ENCODE data around the gene TPO.
"Not testable (repeated sequence)": the region's sequence is repeated elsewhere in the genome, so short reads cannot be mapped to it uniquely, and the experiment has no call there.

Gene TPO

DNA sequence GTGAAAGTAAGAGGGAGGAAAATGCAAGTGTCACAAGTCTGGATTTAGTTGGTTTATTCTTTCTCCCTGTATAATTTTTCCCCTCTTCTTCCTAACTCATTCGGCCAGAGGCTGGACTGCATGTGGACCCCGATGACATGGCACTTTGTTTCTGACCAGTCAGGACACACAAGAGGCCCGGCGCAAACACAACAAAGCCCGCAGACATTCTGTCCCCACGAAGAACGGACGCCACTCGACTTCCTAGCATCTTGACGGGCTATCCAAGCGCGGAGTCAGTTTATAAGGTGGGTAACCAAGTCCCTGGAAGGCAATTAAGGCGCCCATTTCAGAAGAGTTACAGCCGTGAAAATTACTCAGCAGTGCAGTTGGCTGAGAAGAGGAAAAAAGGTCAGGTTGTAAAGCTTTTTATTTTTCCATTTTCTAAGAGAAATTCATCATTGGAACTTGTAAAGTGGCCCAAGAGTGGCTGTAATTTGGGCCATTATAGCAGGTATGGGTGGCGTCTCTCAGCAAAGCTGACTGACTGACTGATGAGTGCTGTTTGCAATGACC is at the start of gene TPO:
Gene TPO (plus strand): TSS at position 308 of the 555 bp plus-strand sequence. CDS start 946 bp downstream, outside the sequence.
- no peak for DNase-seq

DNA sequence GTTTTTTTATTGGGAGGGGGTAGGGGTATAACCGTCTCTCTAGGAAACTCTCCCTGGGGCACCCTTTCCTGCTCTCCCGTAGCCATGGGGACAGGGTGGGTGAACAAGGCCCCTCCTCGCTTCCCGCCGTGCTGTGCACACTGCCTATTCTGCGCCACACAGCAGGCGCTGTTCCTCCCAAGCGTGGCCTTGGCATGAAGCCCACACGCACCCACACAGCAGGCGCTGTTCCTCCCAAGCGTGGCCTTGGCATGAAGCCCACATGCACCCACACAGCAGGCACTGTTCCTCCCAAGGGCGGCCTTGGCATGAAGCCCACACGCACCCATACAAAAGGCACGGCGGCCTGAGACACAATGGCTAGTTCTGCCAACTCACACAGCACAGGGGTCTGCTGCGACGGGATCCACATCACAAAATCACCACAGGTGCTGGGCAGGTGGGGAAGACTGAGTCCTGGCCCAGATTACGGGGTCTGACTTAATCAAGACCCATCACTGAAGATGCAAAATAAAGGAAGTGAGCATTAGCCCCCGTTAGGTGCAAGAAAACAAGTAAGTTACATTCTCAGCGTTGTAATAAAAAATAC is 46.6 kb upstream of the TPO start:
- DNase-seq: peak; percentile 19

DNA sequence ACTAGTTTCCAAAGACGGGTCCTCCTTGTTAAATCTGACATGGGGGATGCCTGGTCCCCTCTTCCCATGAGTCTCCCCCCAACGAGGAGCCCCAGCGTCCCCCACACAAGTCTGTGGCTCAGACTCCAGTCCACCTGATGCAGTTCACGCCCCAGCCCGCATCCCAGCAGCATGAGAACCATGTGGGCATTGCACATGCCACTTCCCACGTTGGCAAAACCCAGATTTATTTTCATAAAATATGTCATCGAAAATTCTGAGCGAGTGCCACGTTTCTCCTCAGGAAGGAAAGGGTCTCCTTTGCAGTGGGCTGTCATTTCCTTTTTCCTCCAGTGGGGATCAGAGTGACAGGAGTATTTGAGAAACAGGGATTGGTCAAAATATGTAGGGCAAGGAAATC is 45.7 kb upstream of the TPO start:
- DNase-seq: no peak

DNA sequence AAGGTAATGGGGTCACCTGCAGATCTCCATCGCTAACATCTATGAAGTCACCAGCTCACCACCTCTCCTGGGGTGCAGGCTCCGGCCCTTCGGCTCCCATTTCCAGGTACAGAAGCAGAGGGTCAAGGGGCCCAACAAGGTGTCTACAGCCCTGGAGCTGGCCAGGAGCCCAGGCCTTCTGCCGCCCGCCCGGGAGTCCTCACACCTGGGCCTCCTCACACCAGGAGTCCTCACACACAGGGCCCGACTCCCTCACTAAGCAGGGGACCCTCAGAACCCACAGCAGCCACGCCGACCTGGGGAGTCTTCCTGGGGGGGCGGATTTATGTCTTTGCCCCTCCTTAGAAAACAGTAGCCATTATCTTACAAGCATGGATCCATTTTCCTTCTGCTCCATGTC is 43.4 kb upstream of the TPO start:
- DNase-seq: no peak

DNA sequence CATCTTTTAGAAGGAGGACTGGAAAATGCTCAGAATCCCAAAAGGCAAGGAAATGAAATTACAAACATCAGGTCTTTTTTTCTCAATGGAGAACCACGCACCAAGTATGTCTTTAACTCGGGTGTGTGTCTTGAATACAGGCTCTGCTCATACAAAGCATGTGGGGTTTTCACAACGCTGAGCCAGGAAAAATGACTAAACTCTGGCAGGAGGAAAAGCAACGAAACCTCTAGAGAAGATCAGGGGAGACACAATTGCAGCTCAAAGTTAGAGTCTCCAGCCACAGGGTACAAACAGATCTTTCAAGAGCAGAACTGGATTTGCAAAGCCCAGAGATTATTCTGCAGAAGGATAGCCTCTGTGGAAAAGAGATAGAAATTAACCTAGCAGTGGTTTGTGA is 42.8 kb upstream of the TPO start:
- DNase-seq: no peak

DNA sequence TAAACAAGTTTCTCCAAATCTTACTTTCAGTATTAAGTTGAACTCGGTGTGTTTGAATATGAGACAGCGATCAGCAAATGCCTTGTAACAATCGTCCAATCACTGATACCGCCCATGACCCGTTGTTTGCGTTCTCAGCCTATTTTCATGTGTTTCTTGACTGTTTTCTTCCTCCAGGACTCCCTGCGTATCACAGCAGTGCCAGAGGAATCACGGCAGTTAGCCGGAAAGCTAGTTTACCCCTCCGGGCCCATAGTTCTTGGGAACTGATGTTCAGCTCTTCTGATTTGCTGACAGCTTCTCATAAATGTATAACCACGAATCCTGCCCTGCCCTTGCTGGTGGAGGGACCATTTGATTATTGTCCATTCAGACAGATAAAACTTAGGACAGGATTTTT is 42.2 kb upstream of the TPO start:
- DNase-seq: no peak

DNA sequence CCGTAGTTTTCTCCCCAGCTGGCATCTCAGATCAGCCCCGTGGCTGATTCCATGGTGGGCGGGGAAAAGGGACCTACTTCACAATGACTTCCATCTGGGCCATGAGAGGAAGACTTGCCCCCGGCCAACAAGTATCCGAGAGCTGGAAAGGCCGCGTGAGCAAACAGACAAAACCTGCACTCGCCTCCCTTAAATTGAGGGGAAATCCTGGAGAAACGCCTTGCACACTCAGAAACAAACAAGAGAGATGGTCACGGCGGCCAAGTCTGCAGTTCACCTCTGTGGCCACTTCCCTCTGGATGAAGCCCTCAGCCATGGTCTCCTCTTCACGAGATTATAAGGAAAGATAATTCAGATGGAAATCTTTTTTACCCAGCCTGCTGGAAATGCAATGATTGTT is 39.4 kb upstream of the TPO start:
- no peak for DNase-seq

DNA sequence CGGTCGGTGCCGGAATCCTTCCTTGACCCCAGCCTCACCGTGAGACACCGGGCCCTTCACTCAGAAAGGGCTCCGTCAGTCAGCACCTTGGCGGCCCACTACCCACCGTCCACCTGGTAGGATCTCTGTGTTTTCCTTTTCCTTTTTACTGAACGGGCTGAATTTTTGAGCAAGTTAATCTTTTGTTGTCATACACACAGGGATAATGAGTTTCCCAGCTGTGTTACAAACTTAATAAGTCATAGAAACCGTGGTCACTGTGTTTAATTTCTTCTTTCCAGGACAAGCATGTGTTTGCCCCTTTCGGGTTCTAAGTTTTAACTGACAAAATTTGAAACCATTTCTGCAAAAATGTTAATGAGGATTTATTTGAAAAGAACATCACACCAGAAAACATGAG is 39.0 kb upstream of the TPO start:
- no peak for DNase-seq

DNA sequence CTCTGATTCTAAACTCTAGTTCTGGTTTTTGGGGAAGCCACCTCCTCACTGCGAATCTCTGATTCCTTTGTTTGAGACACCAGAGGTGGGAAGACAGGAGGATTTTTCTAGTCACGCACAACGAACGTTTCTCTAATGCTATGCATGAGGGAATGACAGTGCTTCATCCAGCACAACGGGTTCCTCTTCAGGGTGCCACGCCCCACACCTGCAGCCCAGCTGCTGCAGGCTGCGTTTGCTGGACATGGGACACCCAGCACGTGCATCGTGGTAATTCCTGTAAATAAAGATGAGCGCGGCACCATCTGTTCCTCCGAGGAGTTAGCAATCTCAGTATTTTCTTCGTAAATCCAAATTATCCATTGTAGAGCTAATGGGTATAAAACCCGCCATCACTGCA is 37.5 kb upstream of the TPO start:
- no peak for DNase-seq

DNA sequence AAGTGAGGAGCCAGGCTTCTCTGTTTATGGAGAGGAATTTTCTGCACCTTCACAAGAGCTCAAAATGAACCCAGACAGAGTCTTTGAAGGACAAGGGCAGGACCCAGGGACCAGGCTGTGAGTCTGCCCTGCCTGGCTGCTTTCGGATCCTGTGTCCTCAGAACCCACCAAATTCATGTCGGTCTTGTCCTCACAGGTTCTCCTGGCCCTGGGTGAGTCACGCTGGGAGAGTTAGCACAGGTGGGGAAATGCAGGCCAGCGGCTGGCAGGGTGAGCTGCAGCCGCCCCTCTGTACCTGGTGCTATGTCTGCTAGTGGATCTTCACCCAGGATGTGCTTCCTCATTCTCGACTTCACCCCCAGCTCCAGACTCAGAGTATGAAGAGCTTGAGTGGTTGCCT is 35.8 kb upstream of the TPO start:
- DNase-seq: no peak

DNA sequence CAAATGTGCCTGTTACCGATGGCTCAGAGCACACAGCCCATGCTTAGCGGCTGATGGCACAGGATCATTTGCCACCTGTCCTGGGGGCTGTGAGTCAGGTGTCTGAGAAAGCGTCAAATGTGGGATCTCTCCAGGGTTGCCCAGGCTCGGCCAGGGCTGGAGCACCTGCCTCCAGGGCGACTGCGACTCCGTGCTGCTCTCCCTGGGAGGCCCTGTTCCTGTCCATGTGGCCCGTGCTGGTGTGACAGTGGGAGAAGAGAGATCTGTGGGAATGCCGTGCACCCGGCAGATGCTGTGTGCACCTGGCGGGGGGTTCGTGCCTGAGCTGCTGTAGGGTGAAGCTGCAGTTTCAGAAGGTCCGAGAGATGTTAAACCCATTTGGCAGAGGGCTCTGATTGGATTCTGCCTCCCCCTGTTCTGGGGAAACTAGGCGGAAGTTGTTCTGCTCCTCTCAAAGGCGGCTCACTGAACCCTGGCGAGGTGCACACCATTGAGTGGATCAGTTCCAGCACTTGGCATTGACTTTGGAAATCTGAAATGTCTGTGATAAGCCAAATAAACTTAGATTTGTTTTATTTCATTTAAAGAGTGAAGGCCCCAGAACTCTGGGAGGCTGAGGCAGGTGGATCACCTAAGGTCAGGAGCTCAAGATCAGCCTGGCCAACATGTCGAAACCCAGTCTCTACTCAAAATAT is 34.7 kb upstream of the TPO start:
- no peak for DNase-seq

DNA sequence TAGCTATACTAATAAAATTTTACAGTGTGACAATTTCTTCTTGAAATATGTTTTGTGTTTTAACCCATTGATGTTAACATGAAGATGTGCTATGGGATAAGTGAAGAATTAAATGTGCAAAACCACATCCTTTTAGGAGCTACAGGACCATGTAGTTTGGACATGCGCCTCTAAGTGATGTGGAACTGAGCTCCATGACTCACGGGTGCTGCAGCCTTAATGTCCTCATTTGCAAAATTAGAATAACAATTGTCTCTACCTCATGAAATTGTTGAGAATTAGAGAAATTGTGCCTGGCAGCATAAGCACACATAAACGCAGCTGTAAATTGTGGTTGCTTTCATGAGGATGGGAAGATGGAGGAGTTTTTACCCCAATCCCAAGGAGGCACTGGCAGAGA is 31.6 kb upstream of the TPO start:
- DNase-seq: no peak

DNA sequence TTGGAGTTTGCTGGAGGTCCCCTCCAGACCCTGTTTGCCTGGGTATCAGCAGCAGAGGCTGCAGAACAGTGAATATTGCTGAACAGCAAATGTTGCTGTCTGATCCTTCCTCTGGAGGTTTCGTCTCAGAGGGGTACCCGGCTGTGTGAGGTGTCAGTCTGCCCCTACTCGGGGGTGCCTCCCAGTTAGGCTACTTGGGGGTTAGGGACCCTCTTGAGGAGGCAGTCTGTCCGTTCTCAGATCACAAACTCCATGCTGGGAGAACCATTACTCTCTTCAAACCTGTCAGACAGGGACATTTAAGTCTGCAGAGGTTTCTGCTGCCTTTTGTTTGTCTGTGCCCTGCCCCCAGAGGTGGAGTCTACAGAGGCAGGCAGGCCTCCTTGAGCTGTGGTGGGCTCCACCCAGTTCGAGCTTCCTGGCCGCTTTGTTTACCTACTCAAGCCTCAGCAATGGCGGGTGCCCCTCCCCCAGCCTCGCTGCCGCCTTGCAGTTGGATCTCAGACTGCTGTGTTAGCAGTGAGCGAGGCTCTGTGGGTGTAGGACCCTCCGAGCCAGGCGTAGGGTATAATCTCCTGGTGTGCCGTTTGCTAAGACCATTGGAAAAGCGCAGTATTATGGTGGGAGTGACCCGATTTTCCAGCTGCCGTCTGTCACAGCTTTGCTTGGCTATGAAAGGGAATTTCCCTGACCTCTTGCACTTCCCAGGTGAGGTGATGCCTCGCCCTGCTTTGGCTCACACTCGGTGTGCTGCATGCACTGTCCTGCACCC is 25.1 kb upstream of the TPO start:
- DNase-seq: not testable (repeated sequence)

DNA sequence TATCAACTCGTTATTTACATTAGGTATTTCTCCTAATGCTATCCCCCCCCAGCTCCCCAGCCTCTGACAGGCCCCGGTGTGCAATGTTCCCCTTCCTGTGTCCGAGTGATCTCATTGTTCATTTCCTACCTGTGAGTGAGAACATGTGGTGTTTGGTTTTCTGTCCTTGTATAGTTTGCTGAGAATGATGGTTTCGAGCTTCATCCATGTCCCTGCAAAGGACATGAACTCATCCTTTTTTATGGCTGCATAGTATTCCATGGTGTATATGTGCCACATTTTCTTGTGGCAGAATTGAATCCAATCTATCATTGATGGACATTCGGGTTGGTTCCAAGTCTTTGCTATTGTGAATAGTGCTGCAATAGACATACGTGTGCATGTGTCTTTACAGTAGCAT is 23.1 kb upstream of the TPO start:
- DNase-seq: not testable (repeated sequence)

DNA sequence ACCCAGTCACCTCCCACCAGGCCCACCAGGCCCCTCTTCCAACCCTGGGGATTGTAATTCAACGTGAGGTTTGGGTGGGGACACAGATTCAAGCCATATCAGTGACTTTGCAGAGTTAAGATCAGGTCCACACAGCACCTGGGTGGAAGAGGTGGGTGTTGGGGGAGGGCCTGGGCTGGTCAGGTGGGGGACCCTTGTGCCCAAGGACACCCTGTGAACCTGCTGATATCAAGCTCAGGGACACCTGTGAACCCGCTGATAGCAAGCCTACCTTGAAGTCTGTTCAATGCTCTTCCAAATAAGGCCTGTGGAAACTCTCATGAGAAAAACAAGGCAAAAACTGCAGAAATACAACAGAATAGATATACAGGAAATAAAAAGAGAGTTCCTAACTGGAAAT is 19.9 kb upstream of the TPO start:
- no peak for DNase-seq

DNA sequence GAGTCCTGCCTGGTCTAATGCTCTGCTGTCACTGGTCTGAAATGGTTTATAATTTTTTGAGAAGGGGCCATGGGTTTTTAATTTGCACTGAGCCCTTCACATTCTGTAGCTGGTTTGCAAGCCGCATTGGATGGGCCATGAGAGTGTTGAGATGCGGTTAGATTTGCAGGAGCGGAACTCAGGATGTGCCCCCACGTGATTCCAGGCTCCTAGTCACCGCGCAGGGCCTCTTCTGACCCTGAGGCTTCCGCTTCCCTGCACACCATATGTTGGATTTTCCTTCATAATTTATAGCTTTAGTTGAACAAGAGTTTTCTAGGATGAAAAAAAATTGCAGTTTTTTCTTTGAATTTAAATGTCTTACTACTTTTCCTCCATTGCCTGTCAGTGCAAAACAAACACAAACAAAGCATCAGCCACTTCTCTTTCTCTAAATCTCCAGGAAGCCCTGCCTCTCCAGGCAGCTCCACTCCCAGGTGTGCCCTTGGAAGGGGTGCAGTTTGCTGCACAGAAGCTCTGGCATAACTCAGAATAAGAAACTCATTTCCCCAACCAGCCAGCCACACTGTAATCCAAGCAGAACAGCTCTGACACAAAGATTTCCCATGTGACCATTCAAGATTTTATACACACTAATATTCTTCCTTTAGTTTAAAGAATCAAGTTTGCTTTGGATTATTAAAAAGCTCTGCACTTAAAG is 18.4 kb upstream of the TPO start:
- no peak for DNase-seq

DNA sequence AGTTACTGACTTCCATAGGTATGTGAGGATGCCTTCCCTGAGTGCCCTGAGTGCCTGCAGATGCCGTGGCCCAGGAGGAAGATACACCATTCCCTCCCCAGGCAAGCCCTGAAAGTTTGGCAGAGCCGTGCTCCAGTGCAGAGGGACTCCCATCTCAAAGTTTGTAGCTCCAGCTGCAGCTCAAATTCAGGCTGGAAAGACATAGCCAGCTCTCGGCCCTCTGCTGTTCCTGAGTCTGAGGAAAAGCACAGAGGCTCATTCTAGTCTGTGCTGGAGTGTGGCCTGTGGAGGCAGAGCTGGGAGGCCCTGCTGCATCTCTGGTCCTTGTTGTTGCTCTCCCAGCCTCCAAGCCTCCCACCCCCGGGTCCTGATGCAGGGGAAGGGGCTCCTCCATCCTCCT is 15.9 kb upstream of the TPO start:
- no peak for DNase-seq

DNA sequence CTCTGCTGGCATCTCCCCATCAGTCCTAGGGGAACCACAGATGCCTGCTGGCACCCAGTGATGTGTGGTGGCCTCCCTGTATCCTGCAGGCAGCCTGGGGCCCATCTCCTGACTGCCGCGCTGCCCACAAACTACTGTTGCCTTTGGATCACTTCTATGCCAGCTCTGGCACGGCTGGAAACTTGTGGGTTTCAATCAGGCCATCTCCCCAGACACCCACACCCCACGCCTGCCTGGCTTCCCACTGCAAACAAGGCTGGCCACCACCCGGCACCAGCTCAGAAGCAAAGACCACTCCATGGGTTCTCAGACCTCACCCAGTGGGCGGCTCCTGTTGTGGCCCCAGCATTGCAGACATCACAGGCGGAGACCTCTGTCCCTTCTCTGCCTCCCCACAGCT is 15.1 kb upstream of the TPO start:
- no peak for DNase-seq

DNA sequence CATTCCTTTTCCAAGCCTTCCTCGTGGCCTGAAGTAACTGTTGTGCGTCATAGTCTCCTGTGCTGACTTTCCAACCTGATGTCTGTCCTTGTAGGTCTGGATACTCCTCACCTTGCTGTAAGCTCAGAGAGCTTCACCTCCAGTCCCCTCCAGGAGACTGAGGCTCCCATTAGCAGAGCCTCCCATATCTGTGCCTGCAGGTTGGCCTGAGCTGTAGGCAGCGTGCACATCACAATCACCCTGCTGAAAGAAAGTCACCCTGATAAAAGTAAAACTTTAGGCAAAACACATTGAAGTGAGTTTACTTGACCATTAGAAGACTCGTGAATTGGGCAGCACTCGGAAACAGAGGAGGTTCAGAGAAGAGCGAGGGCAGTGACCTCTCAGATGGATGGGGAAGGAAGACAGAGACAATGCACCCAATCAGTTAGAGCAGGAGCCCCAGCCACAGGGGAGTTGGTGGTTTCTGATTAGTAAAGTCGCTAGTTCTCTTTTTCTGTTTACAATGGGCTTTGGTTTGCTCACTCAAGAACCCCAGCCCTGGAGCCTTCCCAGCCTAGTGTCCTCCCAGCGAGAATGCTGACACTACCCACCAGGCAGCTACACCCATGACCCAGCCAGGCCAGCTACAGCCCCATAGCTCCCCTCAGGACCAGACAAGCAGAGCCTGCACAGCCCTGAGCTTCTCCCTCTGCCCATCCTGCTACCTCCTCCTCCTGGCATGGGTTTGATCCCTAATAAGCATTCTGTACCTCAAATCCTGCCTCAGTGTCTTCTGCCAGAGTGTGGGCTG is 12.1 kb upstream of the TPO start:
- DNase-seq: no peak

DNA sequence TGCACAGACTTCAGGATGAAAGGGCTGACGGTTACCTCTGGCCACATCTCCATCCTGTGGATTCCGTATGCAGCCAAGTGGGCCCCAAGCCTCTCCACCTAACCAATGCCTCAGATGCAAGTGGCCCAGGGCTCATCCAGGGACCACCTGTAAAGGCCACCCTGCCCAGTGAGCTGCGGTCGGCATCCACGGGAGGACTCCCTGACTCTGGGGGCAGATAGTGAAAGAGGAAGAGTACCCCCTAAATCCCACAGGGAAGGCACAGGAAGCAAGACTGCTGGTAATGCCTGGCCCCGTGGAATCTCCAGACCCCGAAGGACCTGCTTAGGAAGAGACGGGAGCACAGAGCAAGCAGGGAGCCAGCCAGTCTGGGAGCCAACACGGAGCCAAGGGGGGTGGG is 11.2 kb upstream of the TPO start:
- DNase-seq: no peak

DNA sequence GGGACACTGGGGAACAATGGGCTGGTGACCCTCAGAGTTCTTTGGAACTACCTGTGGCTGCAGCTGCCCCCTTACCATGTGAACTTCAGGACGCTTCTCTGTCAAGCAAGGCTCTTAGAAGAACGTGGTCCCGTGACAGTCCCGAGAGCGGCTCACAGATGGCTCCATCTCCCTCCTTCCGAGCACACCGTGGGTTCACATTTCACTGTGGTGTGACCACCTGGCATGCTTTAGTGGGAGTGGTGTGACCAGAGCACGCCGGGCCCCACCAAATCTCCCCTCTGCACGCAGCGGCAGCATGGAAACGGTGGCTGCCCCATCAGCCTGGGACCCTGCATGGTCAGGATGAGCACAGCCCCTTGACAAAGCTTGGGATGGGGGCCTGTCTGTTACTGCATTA is 9.7 kb upstream of the TPO start:
- DNase-seq: no peak

DNA sequence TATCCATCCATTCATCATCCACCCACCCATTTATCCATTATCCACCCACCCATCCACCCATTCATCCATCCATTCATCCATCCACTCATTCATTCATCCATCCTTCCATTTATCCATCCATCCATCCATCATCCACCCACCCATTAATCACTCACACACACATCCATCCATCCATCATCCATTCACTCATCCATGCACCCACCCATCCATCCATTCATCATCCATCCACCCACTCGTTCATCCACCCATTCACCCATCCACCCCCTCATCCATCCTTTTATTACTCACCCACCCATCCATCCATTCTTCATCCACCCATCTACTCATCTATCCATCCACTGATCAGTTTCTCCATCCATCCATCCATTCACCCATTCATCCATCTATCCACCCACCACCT is 8.1 kb upstream of the TPO start:
- DNase-seq: no peak

DNA sequence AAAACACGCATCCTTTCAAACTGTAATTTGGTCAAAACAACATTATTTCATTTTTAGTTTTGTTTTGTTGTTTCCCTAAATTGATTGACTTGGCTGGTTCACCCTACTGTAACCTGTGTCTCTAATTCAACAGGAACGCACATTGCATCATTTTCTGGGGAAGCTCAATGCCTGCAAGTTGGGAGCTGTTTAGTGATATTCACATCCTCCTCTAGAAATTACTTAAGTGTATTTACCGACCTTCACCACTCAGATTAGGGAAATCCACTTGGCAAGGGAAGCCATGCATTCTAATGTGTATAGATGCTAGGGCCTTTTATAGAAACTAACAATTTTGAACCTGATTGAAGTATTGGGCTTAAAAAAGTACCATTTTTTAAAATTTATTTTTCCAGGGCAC is 7.3 kb upstream of the TPO start:
- DNase-seq: no peak
